Activated naive CD4-positive, alpha-beta T cell treated with anti-CD3 and anti-CD28 coated beads, Interleukin-2, amount 10 ng/mL, durations not matched to agents 7 days and 5 days (primary cell): ENCODE measurements around the gene GTPBP4.
"Not testable (repeated sequence)": the region's sequence is repeated elsewhere in the genome, so short reads cannot be mapped to it uniquely, and the experiment has no call there.

Experiments used
- CTCF ChIA-PET: fragments of 350-600 bp; sonication (Branson Sonifier 250); formaldehyde crosslinking; loops from one replicate; lab custom pipeline; 2021; ENCODE audit warnings: antibody characterized with exemption; lab: Charles Lee
- DNase-seq: peaks from one replicate; pipeline ENCODE4 v3.0.0-alpha.2; 2020
- H3K27ac Mint-ChIP-seq: one replicate; pipeline ENCODE4 v1.8.0; 2021; ENCODE audit warnings: mild to moderate bottlenecking, moderate library complexity, mixed read lengths
- H3K27me3 Mint-ChIP-seq: one replicate; pipeline ENCODE4 v1.8.0; 2021; ENCODE audit warnings: mild to moderate bottlenecking, mixed read lengths
- H3K36me3 Mint-ChIP-seq: one replicate; pipeline ENCODE4 v1.8.0; 2021; ENCODE audit warnings: mixed read lengths
- H3K4me1 Mint-ChIP-seq: one replicate; pipeline ENCODE4 v1.8.0; 2021; ENCODE audit warnings: mixed read lengths
- H3K4me3 Mint-ChIP-seq: one replicate; pipeline ENCODE4 v1.8.0; 2021; ENCODE audit warnings: mild to moderate bottlenecking, moderate library complexity, mixed read lengths
- H3K9me3 Mint-ChIP-seq: one replicate; pipeline ENCODE4 v1.8.0; 2021; ENCODE audit warnings: mixed read lengths

Gene GTPBP4

GRCh38 chr10:1057106-1057657, 68.9 kb downstream of the GTPBP4 start:
- CTCF ChIA-PET: interaction anchor here (0.9 to 1.0 kb wide), 2 partner anchors 17 to 23 kb away, joined by 3 read pairs; no protein-coding TSS in a partner anchor
- no peaks in the 10 kb centered on the region for H3K9me3 Mint-ChIP-seq
- H3K27me3 Mint-ChIP-seq: no peaks in the 10 kb centered on the region
- H3K27ac Mint-ChIP-seq: peak overlapping the region; percentile 91
- peaks cover 88% of the 10 kb centered on the region for H3K4me1 Mint-ChIP-seq
- H3K4me3 Mint-ChIP-seq: peak overlapping the region; percentile 96
- H3K36me3 Mint-ChIP-seq: peaks cover 66% of the 10 kb centered on the region
- no peak for DNase-seq

- CTCF ChIA-PET: interaction anchor here (0.9 to 1.0 kb wide), 2 partner anchors 17 to 22 kb away, joined by 3 read pairs; no protein-coding TSS in a partner anchor
- Mint-ChIP-seq H3K9me3 (no peaks in the 10 kb centered on the region), H3K4me1 (peaks cover 88% of the 10 kb centered on the region), H3K4me3 (peak overlapping the region; percentile 96), H3K27ac (peak overlapping the region; percentile 91), H3K27me3 (no peaks in the 10 kb centered on the region), H3K36me3 (peaks cover 59% of the 10 kb centered on the region)
- DNase-seq: no peak
Observed at GRCh38 chr10:1058017-1058416, 69.8 kb downstream of the GTPBP4 start.

GRCh38 chr10:1059902-1060301, 71.7 kb downstream of the GTPBP4 start:
- Mint-ChIP-seq H3K9me3 (no peaks in the 10 kb centered on the region), H3K27me3 (no peaks in the 10 kb centered on the region), H3K4me3 (no peak overlapping the region), H3K27ac (peak overlapping the region; percentile 46), H3K4me1 (peaks cover 87% of the 10 kb centered on the region), H3K36me3 (peaks cover 54% of the 10 kb centered on the region)
- CTCF ChIA-PET: no interaction called here
- DNase-seq: no peak

- peaks cover 80% of the 10 kb centered on the region for H3K4me1 Mint-ChIP-seq
- CTCF ChIA-PET: interaction anchor here (0.5 to 1.5 kb wide), 2 partner anchors 8 to 9 kb away, joined by 3 to 4 read pairs; no protein-coding TSS in a partner anchor
- H3K9me3 Mint-ChIP-seq: no peaks in the 10 kb centered on the region
- peak overlapping the region; percentile 79 for H3K27ac Mint-ChIP-seq
- no peaks in the 10 kb centered on the region for H3K27me3 Mint-ChIP-seq
- H3K36me3 Mint-ChIP-seq: peaks cover 56% of the 10 kb centered on the region
- peak overlapping the region; percentile 44 for H3K4me3 Mint-ChIP-seq
- no peak for DNase-seq
Observed at GRCh38 chr10:1061930-1062774, 73.9 kb downstream of the GTPBP4 start.

GRCh38 chr10:1063232-1063865, 75.1 kb downstream of the GTPBP4 start:
- Mint-ChIP-seq H3K27ac (peak overlapping the region; percentile 79), H3K4me3 (peak overlapping the region; percentile 44), H3K4me1 (peaks cover 73% of the 10 kb centered on the region), H3K27me3 (no peaks in the 10 kb centered on the region), H3K9me3 (no peaks in the 10 kb centered on the region), H3K36me3 (peaks cover 49% of the 10 kb centered on the region)
- CTCF ChIA-PET: no interaction called here
- DNase-seq: peak; percentile 45

GRCh38 chr10:1064964-1065247, 76.7 kb downstream of the GTPBP4 start:
- CTCF ChIA-PET: no interaction called here
- H3K36me3 Mint-ChIP-seq: peaks cover 40% of the 10 kb centered on the region
- no peaks in the 10 kb centered on the region for H3K9me3 Mint-ChIP-seq
- peaks cover 70% of the 10 kb centered on the region for H3K4me1 Mint-ChIP-seq
- H3K27me3 Mint-ChIP-seq: no peaks in the 10 kb centered on the region
- H3K27ac Mint-ChIP-seq: peak overlapping the region; percentile 33
- no peak overlapping the region for H3K4me3 Mint-ChIP-seq
- DNase-seq: no peak

- H3K27me3 Mint-ChIP-seq, H3K4me3 Mint-ChIP-seq, DNase-seq, H3K9me3 Mint-ChIP-seq, H3K27ac Mint-ChIP-seq, CTCF ChIA-PET: not testable (repeated sequence)
- H3K36me3 Mint-ChIP-seq: peaks cover 31% of the 10 kb centered on the region
- peaks cover 54% of the 10 kb centered on the region for H3K4me1 Mint-ChIP-seq
Observed at GRCh38 chr10:1066734-1067133, 78.5 kb downstream of the GTPBP4 start.

- Mint-ChIP-seq H3K4me3 (no peak overlapping the region), H3K36me3 (peaks cover 40% of the 10 kb centered on the region), H3K27ac (no peak overlapping the region), H3K9me3 (no peaks in the 10 kb centered on the region), H3K27me3 (no peaks in the 10 kb centered on the region), H3K4me1 (peaks cover 35% of the 10 kb centered on the region)
- CTCF ChIA-PET: no interaction called here
- DNase-seq: no peak
Observed at GRCh38 chr10:1068380-1069361, 80.4 kb downstream of the GTPBP4 start.
